Measurements from ENCODE around the gene POLR1F. TPM values are rescaled to one million over a fixed set of nuclear protein-coding genes. Genes with fewer than 3 reads are reported as not detected.
"Not testable (repeated sequence)": the region's sequence is repeated elsewhere in the genome, so short reads cannot be mapped to it uniquely, and the experiment has no call there.

POLR1F gene
- total RNA-seq, 1 experiment from 2014 or later, result 22.0 TPM

- no peak overlapping the region for H3K4me3 ChIP-seq (ENCODE audit: insufficient read depth, low read depth, low read length)
- H3K36me3 ChIP-seq (replicated peaks; ENCODE audit: control insufficient read depth, insufficient read depth, low read length), result no peaks in the 10 kb centered on the region
- H3K27me3 ChIP-seq (ENCODE audit: control insufficient read depth, insufficient read depth, low read length), result no peaks in the 10 kb centered on the region
- DNase-seq, result no peak
These were observed 7.9 kb downstream of the POLR1F start for GRCh38 chr7:19700936-19701335.

- Histone ChIP-seq H3K4me3 (ENCODE audit: insufficient read depth, low read depth, low read length) (no peak overlapping the region), H3K27me3 (ENCODE audit: control insufficient read depth, insufficient read depth, low read length) (no peaks in the 10 kb centered on the region), H3K36me3 (replicated peaks; ENCODE audit: control insufficient read depth, insufficient read depth, low read length) (no peaks in the 10 kb centered on the region)
- no peak for DNase-seq
These were observed 10.5 kb downstream of the POLR1F start for GRCh38 chr7:19698331-19698730.

- Histone ChIP-seq H3K36me3 (replicated peaks; ENCODE audit: control insufficient read depth, insufficient read depth, low read length) (no peaks in the 10 kb centered on the region), H3K4me3 (ENCODE audit: insufficient read depth, low read depth, low read length) (no peak overlapping the region), H3K27me3 (ENCODE audit: control insufficient read depth, insufficient read depth, low read length) (no peaks in the 10 kb centered on the region)
- DNase-seq, result no peak
These were observed 11.9 kb downstream of the POLR1F start for GRCh38 chr7:19696926-19697325.

- no peak overlapping the region for H3K4me3 ChIP-seq (ENCODE audit: insufficient read depth, low read depth, low read length)
These were observed 16.6 kb downstream of the POLR1F start for GRCh38 chr7:19692111-19692828.

GRCh38 chr7:19690736-19691135 is 18.1 kb downstream of the POLR1F start:
- no peaks in the 10 kb centered on the region for H3K27me3 ChIP-seq (ENCODE audit: control insufficient read depth, insufficient read depth, low read length)
- H3K36me3 ChIP-seq (replicated peaks; ENCODE audit: control insufficient read depth, insufficient read depth, low read length), result no peaks in the 10 kb centered on the region
- no peak for DNase-seq
- H3K4me3 ChIP-seq (ENCODE audit: insufficient read depth, low read depth, low read length), result no peak overlapping the region

More at GRCh38 chr7:19692111-19692828, 16.6 kb downstream of the POLR1F start:
- no peak for DNase-seq
- Histone ChIP-seq H3K27me3 (ENCODE audit: control insufficient read depth, insufficient read depth, low read length) (no peaks in the 10 kb centered on the region), H3K36me3 (replicated peaks; ENCODE audit: control insufficient read depth, insufficient read depth, low read length) (no peaks in the 10 kb centered on the region)

- not testable (repeated sequence) for H3K27me3 ChIP-seq (ENCODE audit: control insufficient read depth, insufficient read depth, low read length); H3K36me3 ChIP-seq (replicated peaks; ENCODE audit: control insufficient read depth, insufficient read depth, low read length); H3K4me3 ChIP-seq (ENCODE audit: insufficient read depth, low read depth, low read length); DNase-seq
These were observed 19.7 kb downstream of the POLR1F start for GRCh38 chr7:19689130-19689529.

- no peak overlapping the region for H3K4me3 ChIP-seq (ENCODE audit: insufficient read depth, low read depth, low read length)
- H3K36me3 ChIP-seq (replicated peaks; ENCODE audit: control insufficient read depth, insufficient read depth, low read length), result no peaks in the 10 kb centered on the region
These were observed 27.2 kb downstream of the POLR1F start for GRCh38 chr7:19681596-19681995.

GRCh38 chr7:19677180-19677579 is 31.7 kb downstream of the POLR1F start:
- DNase-seq, result no peak
- H3K36me3 ChIP-seq (replicated peaks; ENCODE audit: control insufficient read depth, insufficient read depth, low read length), result no peaks in the 10 kb centered on the region
- H3K4me3 ChIP-seq (ENCODE audit: insufficient read depth, low read depth, low read length), result no peak overlapping the region
- H3K27me3 ChIP-seq (ENCODE audit: control insufficient read depth, insufficient read depth, low read length), result no peaks in the 10 kb centered on the region

More at GRCh38 chr7:19681596-19681995, 27.2 kb downstream of the POLR1F start:
- no peak for DNase-seq
- H3K27me3 ChIP-seq (ENCODE audit: control insufficient read depth, insufficient read depth, low read length), result no peaks in the 10 kb centered on the region

GRCh38 chr7:19675816-19676215 is 33.0 kb downstream of the POLR1F start:
- H3K4me3 ChIP-seq (ENCODE audit: insufficient read depth, low read depth, low read length), result no peak overlapping the region
- H3K36me3 ChIP-seq (replicated peaks; ENCODE audit: control insufficient read depth, insufficient read depth, low read length), result no peaks in the 10 kb centered on the region
- DNase-seq, result no peak
- H3K27me3 ChIP-seq (ENCODE audit: control insufficient read depth, insufficient read depth, low read length), result no peaks in the 10 kb centered on the region

- no peaks in the 10 kb centered on the region for H3K36me3 ChIP-seq (replicated peaks; ENCODE audit: control insufficient read depth, insufficient read depth, low read length)
- no peak overlapping the region for H3K4me3 ChIP-seq (ENCODE audit: insufficient read depth, low read depth, low read length)
- no peak for DNase-seq
- H3K27me3 ChIP-seq (ENCODE audit: control insufficient read depth, insufficient read depth, low read length), result no peaks in the 10 kb centered on the region
These were observed 34.4 kb downstream of the POLR1F start for GRCh38 chr7:19674266-19674960.

- Histone ChIP-seq H3K4me3 (ENCODE audit: insufficient read depth, low read depth, low read length) (no peak overlapping the region), H3K27me3 (ENCODE audit: control insufficient read depth, insufficient read depth, low read length) (no peaks in the 10 kb centered on the region), H3K36me3 (replicated peaks; ENCODE audit: control insufficient read depth, insufficient read depth, low read length) (no peaks in the 10 kb centered on the region)
- DNase-seq, result no peak
These were observed 38.0 kb downstream of the POLR1F start for GRCh38 chr7:19670806-19671205.

- no peak for DNase-seq
- H3K36me3 ChIP-seq (replicated peaks; ENCODE audit: control insufficient read depth, insufficient read depth, low read length), result no peaks in the 10 kb centered on the region
- H3K4me3 ChIP-seq (ENCODE audit: insufficient read depth, low read depth, low read length), result no peak overlapping the region
- H3K27me3 ChIP-seq (ENCODE audit: control insufficient read depth, insufficient read depth, low read length), result no peaks in the 10 kb centered on the region
These were observed 43.3 kb downstream of the POLR1F start for GRCh38 chr7:19665399-19666008.

GRCh38 chr7:19663816-19664462 is 44.9 kb downstream of the POLR1F start:
- Histone ChIP-seq H3K4me3 (ENCODE audit: insufficient read depth, low read depth, low read length) (no peak overlapping the region), H3K36me3 (replicated peaks; ENCODE audit: control insufficient read depth, insufficient read depth, low read length) (no peaks in the 10 kb centered on the region)
- DNase-seq, result no peak

GRCh38 chr7:19648791-19649190 is 60.0 kb downstream of the POLR1F start:
- H3K36me3 ChIP-seq (replicated peaks; ENCODE audit: control insufficient read depth, insufficient read depth, low read length), result no peaks in the 10 kb centered on the region
- no peak overlapping the region for H3K4me3 ChIP-seq (ENCODE audit: insufficient read depth, low read depth, low read length)
- no peaks in the 10 kb centered on the region for H3K27me3 ChIP-seq (ENCODE audit: control insufficient read depth, insufficient read depth, low read length)
- no peak for DNase-seq

More at GRCh38 chr7:19663816-19664462, 44.9 kb downstream of the POLR1F start:
- H3K27me3 ChIP-seq (ENCODE audit: control insufficient read depth, insufficient read depth, low read length), result no peaks in the 10 kb centered on the region
